HEK293T (cell line): ENCODE measurements around the gene CARMIL3.
"Not testable (repeated sequence)": the region's sequence is repeated elsewhere in the genome, so short reads cannot be mapped to it uniquely, and the experiment has no call there.

Experiments used
- HDGF ChIP-seq: fragments of 450-650 bp; IDR thresholded peaks from 2 replicates; pipeline ENCODE4 v1.6.1; 2017; ENCODE audit warnings: antibody characterized with exemption, borderline replicate concordance
- PKNOX1 ChIP-seq: fragments of 450-650 bp; IDR thresholded peaks from 2 replicates; pipeline ENCODE4 v1.6.1; 2016

- TF ChIP-seq HDGF, PKNOX1: not testable (repeated sequence)
These were observed 44.8 kb upstream of the CARMIL3 start for GRCh38 chr14:24006817-24007652.
